ENCODE results near the gene PTK6.

GRCh38 chr20:63557481-63557891 is 20.3 kb upstream of the PTK6 start:
- TF ChIP-seq CTCF (IDR thresholded peaks at IDR 0.05) (no peak), POLR2A (IDR thresholded peaks at IDR 0.05) (no peak)

Measured in breast epithelium (tissue), 3 donors.